Right forelimb (tissue), 1 donor: ENCODE results near the gene GAS7.

Source experiments
- DNase-seq: peaks from one replicate; pipeline ENCODE4 v3.0.0-alpha.2; 2018

GAS7 gene

GRCh38 chr17:10130263-10130662 is 68.1 kb downstream of the GAS7 start:
- DNase-seq = no peak

GRCh38 chr17:10127819-10128425 is 70.5 kb downstream of the GAS7 start:
- DNase-seq = peak; percentile 91

- DNase-seq = peak; percentile 61
Observed at GRCh38 chr17:10126616-10127501, 71.5 kb downstream of the GAS7 start.

GRCh38 chr17:10126276-10126615 is 72.2 kb downstream of the GAS7 start:
- no peak for DNase-seq

- DNase-seq = peak; percentile 51
Observed at GRCh38 chr17:10125531-10126275, 72.7 kb downstream of the GAS7 start.

- DNase-seq = peak; percentile 24
Observed at GRCh38 chr17:10123093-10123492, 75.3 kb downstream of the GAS7 start.

GRCh38 chr17:10121971-10122707 is 76.3 kb downstream of the GAS7 start:
- DNase-seq = peak; percentile 45

- DNase-seq = peak; percentile 35
Observed at GRCh38 chr17:10120749-10121148, 77.7 kb downstream of the GAS7 start.

GRCh38 chr17:10120109-10120485 is 78.3 kb downstream of the GAS7 start:
- DNase-seq = no peak

- peak; percentile 57 for DNase-seq
Observed at GRCh38 chr17:10119203-10120108, 79.0 kb downstream of the GAS7 start.

GRCh38 chr17:10118788-10119130 is 79.6 kb downstream of the GAS7 start:
- peak; percentile 28 for DNase-seq

GRCh38 chr17:10117581-10118001 is 80.8 kb downstream of the GAS7 start:
- peak; percentile 43 for DNase-seq

GRCh38 chr17:10116753-10117420 is 81.5 kb downstream of the GAS7 start:
- peak; percentile 49 for DNase-seq

- DNase-seq = peak; percentile 25
Observed at GRCh38 chr17:10116267-10116666, 82.1 kb downstream of the GAS7 start.

- no peak for DNase-seq
Observed at GRCh38 chr17:10115536-10115932, 82.9 kb downstream of the GAS7 start.

GRCh38 chr17:10114931-10115535 is 83.4 kb downstream of the GAS7 start:
- peak; percentile 91 for DNase-seq

GRCh38 chr17:10112962-10113361 is 85.4 kb downstream of the GAS7 start:
- DNase-seq = no peak

GRCh38 chr17:10111907-10112452 is 86.4 kb downstream of the GAS7 start:
- no peak for DNase-seq

GRCh38 chr17:10109146-10109545 is 89.3 kb downstream of the GAS7 start:
- DNase-seq = no peak

GRCh38 chr17:10107316-10108165 is 90.9 kb downstream of the GAS7 start:
- peak; percentile 50 for DNase-seq
